GM21526 (cell line): ENCODE data around the gene CD96.
A peak's percentile ranks its signal among the peaks of the same experiment; 100 is the strongest.
"Not testable (repeated sequence)": the region's sequence is repeated elsewhere in the genome, so short reads cannot be mapped to it uniquely, and the experiment has no call there.

Experiments
- ATAC-seq: cut with Tn5 transposase; IDR thresholded peaks from one replicate; pipeline ENCODE4 v1.9.1; 2021; ENCODE audit warnings: moderate library complexity; ENCODE audit not compliant: unreplicated experiment, low FRiP score

Gene CD96

GRCh38 chr3:111548756-111549155 lies 6.8 kb downstream of the CD96 start:
- no peak for ATAC-seq

GRCh38 chr3:111561902-111562301 lies 19.9 kb downstream of the CD96 start:
- not testable (repeated sequence) for ATAC-seq

- ATAC-seq: no peak
Measured at GRCh38 chr3:111566844-111567243, 24.8 kb downstream of the CD96 start.

GRCh38 chr3:111568355-111568754 lies 26.4 kb downstream of the CD96 start:
- no peak for ATAC-seq

- ATAC-seq: no peak
Measured at GRCh38 chr3:111568911-111569310, 26.9 kb downstream of the CD96 start.

- ATAC-seq: no peak
Measured at GRCh38 chr3:111570404-111571030, 28.5 kb downstream of the CD96 start.

GRCh38 chr3:111571282-111571681 lies 29.3 kb downstream of the CD96 start:
- no peak for ATAC-seq

GRCh38 chr3:111571907-111572460 lies 30.0 kb downstream of the CD96 start:
- no peak for ATAC-seq

GRCh38 chr3:111577113-111577512 lies 35.1 kb downstream of the CD96 start:
- no peak for ATAC-seq

- ATAC-seq: peak; percentile 93
Measured at GRCh38 chr3:111577798-111578685, 36.0 kb downstream of the CD96 start.

GRCh38 chr3:111578867-111579266 lies 36.9 kb downstream of the CD96 start:
- ATAC-seq: no peak

GRCh38 chr3:111579495-111579894 lies 37.5 kb downstream of the CD96 start:
- ATAC-seq: no peak

- no peak for ATAC-seq
Measured at GRCh38 chr3:111581403-111582119, 39.6 kb downstream of the CD96 start.

GRCh38 chr3:111582120-111582474 lies 40.1 kb downstream of the CD96 start:
- no peak for ATAC-seq

- no peak for ATAC-seq
Measured at GRCh38 chr3:111584744-111585143, 42.7 kb downstream of the CD96 start.

- no peak for ATAC-seq
Measured at GRCh38 chr3:111585217-111585616, 43.2 kb downstream of the CD96 start.

GRCh38 chr3:111588527-111588926 lies 46.5 kb downstream of the CD96 start:
- ATAC-seq: no peak

GRCh38 chr3:111589303-111590142 lies 47.5 kb downstream of the CD96 start:
- ATAC-seq: no peak

- no peak for ATAC-seq
Measured at GRCh38 chr3:111590143-111590491, 48.1 kb downstream of the CD96 start.

- ATAC-seq: no peak
Measured at GRCh38 chr3:111591555-111591954, 49.6 kb downstream of the CD96 start.
